Suprapubic skin (tissue), 4 donors: ENCODE results near the gene VDAC1.

Experiments
- CTCF ChIP-seq, 2 donors: fragments of 200-600 bp in 1 of 2; fragments of 450-650 bp in 1 of 2; sonication (generic) in 1 of 2; IDR thresholded peaks; one replicate each; pipeline ENCODE4 v1.5.1; 2016 to 2019; ENCODE audit warnings: antibody characterized with exemption in 2 of 2, mild to moderate bottlenecking in 1 of 2, moderate library complexity in 1 of 2
- EP300 ChIP-seq: sonication (generic); formaldehyde crosslinking; IDR thresholded peaks from one replicate; pipeline ENCODE4 v1.6.1; 2017; ENCODE audit warnings: antibody characterized with exemption
- POLR2A ChIP-seq, 2 donors: fragments of 450-650 bp; IDR thresholded peaks; one replicate each; pipeline ENCODE4 v1.6.1; 2017; ENCODE audit warnings: antibody characterized with exemption in 2 of 2, mild to moderate bottlenecking in 2 of 2, moderate library complexity in 2 of 2
- POLR2AphosphoS5 ChIP-seq, 3 donors: sonication (generic); formaldehyde crosslinking; IDR thresholded peaks; one replicate each; pipeline ENCODE4 v1.6.1; 2017; ENCODE audit warnings: antibody characterized with exemption in 3 of 3

- no peak for TF ChIP-seq EP300
- TF ChIP-seq CTCF (IDR thresholded peaks at IDR 0.05), result no peak
- TF ChIP-seq POLR2AphosphoS5 (IDR thresholded peaks at IDR 0.05), result no peak
- no peak for TF ChIP-seq POLR2A (IDR thresholded peaks at IDR 0.05)
Observed at GRCh38 chr5:134029156-134029555, 24.4 kb upstream of the VDAC1 start.
